H9 (cell line): ENCODE measurements around the gene TPT1. TPM values are rescaled to one million over a fixed set of nuclear protein-coding genes. Genes with fewer than 3 reads are reported as not detected.

Experiments
- DNase-seq: peaks from one replicate; pipeline ENCODE4 v3.0.0-alpha.2; 2017
- H2AFZ ChIP-seq: one replicate; pipeline ENCODE4 v1.6.1; 2013; ENCODE audit warnings: mild to moderate bottlenecking, low read length, control low read depth, moderate library complexity
- H2AK5ac ChIP-seq: 2 replicates; pipeline ENCODE4 v1.6.1; 2013; ENCODE audit warnings: low read length, control low read depth, mixed read lengths; ENCODE audit not compliant: insufficient read length
- H2BK120ac ChIP-seq: one replicate; pipeline ENCODE4 v1.6.1; 2013; ENCODE audit warnings: low read depth, mild to moderate bottlenecking, low read length, control low read depth, inconsistent platforms; ENCODE audit not compliant: poor library complexity, severe bottlenecking
- H2BK12ac ChIP-seq: 2 replicates; pipeline ENCODE4 v1.6.1; 2013; ENCODE audit warnings: low read length, control low read depth, mixed read lengths, low read depth; ENCODE audit not compliant: insufficient read length
- H2BK15ac ChIP-seq: 2 replicates; pipeline ENCODE4 v1.6.1; 2013; ENCODE audit warnings: low read depth, low read length, control low read depth
- H2BK20ac ChIP-seq: one replicate; pipeline ENCODE4 v1.6.1; 2013; ENCODE audit warnings: low read depth, mild to moderate bottlenecking, low read length, control low read depth, inconsistent platforms; ENCODE audit not compliant: poor library complexity, severe bottlenecking
- H2BK5ac ChIP-seq: 2 replicates; pipeline ENCODE4 v1.6.1; 2013; ENCODE audit warnings: low read length, control low read depth, mixed read lengths; ENCODE audit not compliant: insufficient read length
- H3K14ac ChIP-seq: 2 replicates; pipeline ENCODE4 v1.6.1; 2013; ENCODE audit warnings: low read length, control low read depth; ENCODE audit not compliant: insufficient read depth
- H3K18ac ChIP-seq: 2 replicates; pipeline ENCODE4 v1.6.1; 2013; ENCODE audit warnings: low read depth, mild to moderate bottlenecking, mixed read lengths, low read length, control low read depth; ENCODE audit not compliant: insufficient read length
- H3K23ac ChIP-seq: 2 replicates; pipeline ENCODE4 v1.6.1; 2013; ENCODE audit warnings: low read length, control low read depth, mixed read lengths, low read depth; ENCODE audit not compliant: insufficient read length
- H3K23me2 ChIP-seq: 2 replicates; pipeline ENCODE4 v1.6.1; 2013; ENCODE audit warnings: low read depth, mild to moderate bottlenecking, mixed read lengths, low read length, control low read depth; ENCODE audit not compliant: insufficient read length, poor library complexity, severe bottlenecking
- H3K27ac ChIP-seq: 2 replicates; pipeline ENCODE4 v1.5.1; 2013; ENCODE audit warnings: low read length, control low read depth, mixed read lengths, low read depth; ENCODE audit not compliant: insufficient read length
- H3K27me3 ChIP-seq: 2 replicates; pipeline ENCODE4 v1.6.1; 2013; ENCODE audit warnings: low read length, control low read depth, inconsistent platforms; ENCODE audit not compliant: insufficient read depth
- H3K4ac ChIP-seq: 2 replicates; pipeline ENCODE4 v1.6.1; 2013; ENCODE audit warnings: low read depth, mild to moderate bottlenecking, control low read depth, inconsistent platforms, low read length, moderate library complexity
- H3K4me1 ChIP-seq: 2 replicates; pipeline ENCODE4 v1.6.1; 2013; ENCODE audit warnings: low read length, control low read depth, inconsistent platforms; ENCODE audit not compliant: insufficient read depth
- H3K4me2 ChIP-seq: 2 replicates; pipeline ENCODE4 v1.6.1; 2013; ENCODE audit warnings: low read length, control low read depth, mixed read lengths; ENCODE audit not compliant: insufficient read length, insufficient read depth
- H3K56ac ChIP-seq: 2 replicates; pipeline ENCODE4 v1.6.1; 2013; ENCODE audit warnings: low read depth, mild to moderate bottlenecking, mixed read lengths, low read length, control low read depth; ENCODE audit not compliant: insufficient read length
- H3K79me1 ChIP-seq: 2 replicates; pipeline ENCODE4 v1.6.1; 2013; ENCODE audit warnings: low read depth, mild to moderate bottlenecking, moderate library complexity, low read length, control low read depth, inconsistent platforms; ENCODE audit not compliant: insufficient read depth, poor library complexity, severe bottlenecking
- H3K79me2 ChIP-seq: 2 replicates; pipeline ENCODE4 v1.6.1; 2013; ENCODE audit warnings: low read length, control low read depth, inconsistent platforms; ENCODE audit not compliant: insufficient read depth
- H3K9ac ChIP-seq: 2 replicates; pipeline ENCODE4 v1.6.1; 2013; ENCODE audit warnings: low read length, control low read depth, mixed read lengths; ENCODE audit not compliant: insufficient read length; ENCODE audit errors: extremely low read depth
- H3K9me3 ChIP-seq: one replicate; pipeline ENCODE4 v1.6.1; 2013; ENCODE audit warnings: low read depth, low read length, inconsistent platforms; ENCODE audit not compliant: control insufficient read depth
- H3T11ph ChIP-seq: one replicate; pipeline ENCODE4 v1.6.1; 2013; ENCODE audit warnings: mild to moderate bottlenecking, low read length, control low read depth, inconsistent platforms
- H4K20me1 ChIP-seq: one replicate; pipeline ENCODE4 v1.6.1; 2013; ENCODE audit not compliant: control insufficient read depth, insufficient read length, insufficient read depth
- H4K5ac ChIP-seq: 2 replicates; pipeline ENCODE4 v1.6.1; 2013; ENCODE audit warnings: low read depth, mild to moderate bottlenecking, mixed read lengths, low read length, control low read depth; ENCODE audit not compliant: insufficient read length
- H4K8ac ChIP-seq: replicated peaks from 2 replicates; pipeline ENCODE4 v1.6.1; 2013; ENCODE audit warnings: low read length, control low read depth, mixed read lengths, low read depth; ENCODE audit not compliant: insufficient read length
- H4K91ac ChIP-seq: 2 replicates; pipeline ENCODE4 v1.6.1; 2013; ENCODE audit warnings: low read depth, mild to moderate bottlenecking, moderate library complexity, mixed read lengths, low read length, control low read depth; ENCODE audit not compliant: insufficient read length
- H3K27ac Mint-ChIP-seq, 3 experiments: 2 replicates in 2 of 3; 3 replicates in 1 of 3; pipeline ENCODE4 v1.8.0; 2020 to 2021; ENCODE audit warnings: mixed read lengths in 3 of 3, mild to moderate bottlenecking in 1 of 3, moderate library complexity in 1 of 3
- H3K27me3 Mint-ChIP-seq: 2 replicates; pipeline ENCODE4 v1.8.0; 2021; ENCODE audit warnings: low read depth, mild to moderate bottlenecking, moderate library complexity, mixed read lengths
- H3K36me3 Mint-ChIP-seq, 3 experiments: 2 replicates in 2 of 3; 3 replicates in 1 of 3; pipeline ENCODE4 v1.8.0; 2020 to 2021; ENCODE audit warnings: low read depth in 3 of 3, mixed read lengths in 3 of 3; ENCODE audit not compliant: insufficient read depth in 1 of 3
- H3K4me1 Mint-ChIP-seq, 2 experiments: 2 replicates each; pipeline ENCODE4 v1.8.0; 2020; ENCODE audit warnings: mixed read lengths in 2 of 2
- H3K4me3 Mint-ChIP-seq, 2 experiments: 2 replicates in 1 of 2; 3 replicates in 1 of 2; pipeline ENCODE4 v1.8.0; 2020 to 2021; ENCODE audit warnings: mild to moderate bottlenecking in 2 of 2, mixed read lengths in 2 of 2, moderate library complexity in 1 of 2
- H3K9me3 Mint-ChIP-seq, 2 experiments: 2 replicates in 1 of 2; 3 replicates in 1 of 2; pipeline ENCODE4 v1.8.0; 2020; ENCODE audit warnings: mild to moderate bottlenecking in 2 of 2, mixed read lengths in 2 of 2, moderate library complexity in 1 of 2
- CTCF ChIP-seq: fragments of 200-600 bp; sonication (generic); conservative IDR thresholded peaks from 3 replicates; pipeline ENCODE4 v1.8.0; 2021; ENCODE audit warnings: antibody characterized with exemption, mild to moderate bottlenecking
- WGBS: extraction: QIAGEN DNeasy Blood & Tissue Kit; methylation state at CpG from one replicate; pipeline ENCODE4 v1.1.7; 2013; ENCODE audit warnings: missing lambda C conversion rate, low lambda C conversion rate, mixed read lengths; ENCODE audit not compliant: insufficient read length; ENCODE audit errors: extremely low coverage; 5-methylcytosine and 5-hydroxymethylcytosine counted together
- total RNA-seq: library from RNA; stranded (reverse); gene quantifications from 2 replicates; pipeline ENCODE4 v1.2.1, GENCODE V29; 2021

The TPT1 gene
- total RNA-seq, 1 experiment from 2014 or later = 2,205 TPM

- Histone ChIP-seq H3K23me2 (no peaks in the 10 kb centered on the region), H4K8ac (no peak overlapping the region), H3K27me3 (no peaks in the 10 kb centered on the region), H3K14ac (no peak overlapping the region), H3K9me3 (no peaks in the 10 kb centered on the region), H2AFZ (no peak overlapping the region), H2BK120ac (no peak overlapping the region), H3T11ph (no peak overlapping the region), H4K20me1 (no peaks in the 10 kb centered on the region), H3K79me2 (no peaks in the 10 kb centered on the region), H3K79me1 (no peaks in the 10 kb centered on the region), H3K56ac (no peak overlapping the region), H2AK5ac (no peak overlapping the region), H2BK15ac (no peak overlapping the region), H3K4me2 (no peak overlapping the region), H3K4ac (no peak overlapping the region), H3K23ac (no peak overlapping the region), H3K27ac (no peak overlapping the region), H3K9ac (no peak overlapping the region), H3K4me1 (no peaks in the 10 kb centered on the region), H2BK12ac (no peak overlapping the region), H4K91ac (no peak overlapping the region), H2BK20ac (no peak overlapping the region), H3K18ac (no peak overlapping the region), H4K5ac (no peak overlapping the region), H2BK5ac (no peak overlapping the region)
- Mint-ChIP-seq H3K27me3 (no peaks in the 10 kb centered on the region), H3K36me3 (peaks cover 19 to 59% (median 58%) of the 10 kb centered on the region in 3 experiments), H3K27ac (no peak overlapping the region), H3K9me3 (no peaks in the 10 kb centered on the region), H3K4me3 (no peak overlapping the region), H3K4me1 (no peaks in the 10 kb centered on the region)
- no CpG with 5 or more reads among the region's 8 CpGs for WGBS
- no peak for DNase-seq
- no peak for TF ChIP-seq CTCF
Measured at GRCh38 chr13:45350152-45350551, 9.2 kb upstream of the TPT1 start.
